ENCODE measurements around the gene POLE2. TPM values are rescaled to one million over a fixed set of nuclear protein-coding genes. Genes with fewer than 3 reads are reported as not detected.
A peak's percentile ranks its signal among the peaks of the same experiment; 100 is the strongest.
"Not testable (repeated sequence)": the region's sequence is repeated elsewhere in the genome, so short reads cannot be mapped to it uniquely, and the experiment has no call there.

Gene POLE2
- total RNA-seq, 1 donor from 2014 or later: 12.0 TPM

DNA sequence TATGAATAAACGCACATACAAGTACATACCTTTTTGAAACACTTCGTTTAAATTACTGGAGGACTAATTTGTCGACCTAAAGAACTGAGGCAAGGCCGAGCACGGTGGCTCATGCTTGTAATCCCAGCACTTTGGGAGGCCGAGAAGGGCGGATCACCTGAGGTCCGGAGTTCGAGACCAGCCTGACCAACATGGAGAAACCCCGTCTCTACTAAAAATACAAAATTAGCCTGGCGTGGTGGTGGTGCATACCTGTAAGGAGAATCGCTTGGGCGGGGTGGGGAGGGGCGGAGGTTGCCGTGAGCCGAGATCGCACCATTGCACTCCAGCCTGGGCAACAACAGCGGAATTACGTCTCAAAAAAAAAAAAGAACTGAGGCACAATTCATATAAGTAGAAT lies 68.7 kb downstream of the POLE2 start:
- not testable (repeated sequence) for DNase-seq

DNA sequence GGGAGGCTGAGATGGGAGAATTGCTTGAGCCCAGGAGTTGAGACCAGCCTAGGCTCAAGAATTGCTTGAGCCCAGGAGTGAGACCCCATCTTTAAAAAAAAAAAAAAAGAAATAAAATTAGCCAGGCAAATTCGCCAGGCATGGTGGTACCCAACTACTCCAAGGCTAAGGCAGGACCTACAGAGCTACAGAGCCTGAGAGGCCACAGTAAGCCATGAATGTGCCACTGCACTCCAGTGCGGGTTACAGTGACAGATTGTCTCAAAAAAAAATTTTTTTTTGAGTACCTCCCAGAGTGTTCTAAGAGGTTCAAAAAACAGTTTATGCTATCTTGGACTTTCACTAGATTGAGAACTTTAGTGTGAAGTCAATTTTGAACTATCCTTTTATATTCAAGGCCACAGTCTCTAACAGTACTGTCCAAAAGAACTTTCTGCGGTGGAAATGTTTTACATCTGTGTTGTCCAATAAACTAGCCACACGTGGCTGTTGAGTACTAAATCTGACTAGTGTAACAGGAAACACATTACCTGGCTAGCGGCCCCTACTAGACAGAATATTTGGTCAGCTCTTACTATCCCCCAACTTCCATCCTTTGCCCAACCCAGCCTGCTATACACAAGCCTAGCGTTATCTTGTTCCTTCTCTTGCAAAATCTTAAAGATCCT lies 70.0 kb downstream of the POLE2 start:
- DNase-seq: no peak

- DNase-seq: no peak
Measured at GRCh38 chr14:49615776-49616175, 72.2 kb downstream of the POLE2 start.

- no peak for DNase-seq
Measured at GRCh38 chr14:49614196-49614595, 73.8 kb downstream of the POLE2 start.

- no peak for DNase-seq
Measured at GRCh38 chr14:49612671-49613070, 75.3 kb downstream of the POLE2 start.

GRCh38 chr14:49612251-49612650 lies 75.8 kb downstream of the POLE2 start:
- DNase-seq: no peak

- DNase-seq: no peak
Measured at GRCh38 chr14:49607583-49607982, 80.4 kb downstream of the POLE2 start.

- peak; percentile 86 for DNase-seq
Measured at GRCh38 chr14:49598485-49599300, 89.3 kb downstream of the POLE2 start, which contains the start of gene LRR1. Gene LRR1 (plus strand): TSS chr14:49598940. CDS start chr14:49599021, 81 bp downstream.

GRCh38 chr14:49598189-49598484 lies 89.9 kb downstream of the POLE2 start:
- DNase-seq: no peak

DNA sequence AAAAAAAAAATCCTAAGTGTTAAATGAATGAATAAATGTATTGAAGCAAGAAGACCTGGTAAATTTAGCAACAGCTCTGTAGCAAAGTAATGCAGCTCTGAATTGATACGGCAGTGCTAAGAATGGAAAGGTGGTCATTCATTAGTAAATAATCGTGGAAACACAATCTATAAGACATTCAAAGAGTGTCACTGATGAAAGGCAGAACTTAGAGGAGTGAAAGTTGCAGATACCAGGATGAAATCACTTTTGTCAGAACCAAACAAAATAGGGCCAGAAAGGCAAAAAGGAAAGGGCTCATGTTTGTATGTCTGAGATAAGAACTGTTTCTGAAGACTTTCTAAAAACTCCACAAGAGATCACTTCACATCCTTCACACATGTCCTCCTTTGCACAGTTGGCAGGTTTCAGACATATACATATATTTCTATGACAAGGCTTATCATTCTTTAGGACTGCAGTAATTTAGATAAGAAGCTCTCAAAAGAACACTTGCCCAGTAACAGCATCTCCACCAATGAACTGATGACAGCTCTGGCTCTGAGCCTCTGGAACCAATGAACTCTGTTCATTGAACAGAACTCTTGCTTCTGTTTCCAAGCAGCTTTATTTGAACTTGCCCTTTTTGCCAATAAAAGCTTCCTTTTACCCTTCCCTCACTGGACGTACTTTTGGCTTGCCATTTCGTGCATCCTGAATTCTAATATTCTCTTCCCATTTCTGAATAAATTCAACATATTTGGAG lies 93.5 kb downstream of the POLE2 start:
- no peak for DNase-seq

Small RNAs within 50 kb of the gene (small RNA-seq; reads per million reads assigned to genes)
- gene AL139099.3: not detected
- not detected for gene RNU6ATAC30P

Other genes with a start within 250 kb of the POLE2 start
- gene RPS29, start 101.8 kb downstream of the POLE2 start, total RNA-seq: 2,148 TPM
- 6.2 TPM for gene LRR1, start 89.3 kb downstream of the POLE2 start, total RNA-seq
- gene RPL36AL, start 67.6 kb downstream of the POLE2 start, total RNA-seq: 63.3 TPM
- gene MGAT2, start 67.4 kb downstream of the POLE2 start, total RNA-seq: 47.3 TPM
- gene DNAAF2, start 53.0 kb downstream of the POLE2 start, total RNA-seq: 17.2 TPM
- 15.9 TPM for gene KLHDC1, start 4.9 kb upstream of the POLE2 start, total RNA-seq
- gene KLHDC2, start 79.9 kb upstream of the POLE2 start, total RNA-seq: 180 TPM
- 145 TPM for gene NEMF, start 164.6 kb upstream of the POLE2 start, total RNA-seq
- 61.3 TPM for gene ARF6, start 204.9 kb upstream of the POLE2 start, total RNA-seq

Data from occipital lobe (tissue), 3 donors.